Measurements from ENCODE around the gene SCAPER. TPM values are rescaled to one million over a fixed set of nuclear protein-coding genes. Genes with fewer than 3 reads are reported as not detected.

Gene SCAPER
- total and polyA plus RNA-seq, 2 experiments from 2014 or later, result 27.0 to 35.7 TPM

DNA sequence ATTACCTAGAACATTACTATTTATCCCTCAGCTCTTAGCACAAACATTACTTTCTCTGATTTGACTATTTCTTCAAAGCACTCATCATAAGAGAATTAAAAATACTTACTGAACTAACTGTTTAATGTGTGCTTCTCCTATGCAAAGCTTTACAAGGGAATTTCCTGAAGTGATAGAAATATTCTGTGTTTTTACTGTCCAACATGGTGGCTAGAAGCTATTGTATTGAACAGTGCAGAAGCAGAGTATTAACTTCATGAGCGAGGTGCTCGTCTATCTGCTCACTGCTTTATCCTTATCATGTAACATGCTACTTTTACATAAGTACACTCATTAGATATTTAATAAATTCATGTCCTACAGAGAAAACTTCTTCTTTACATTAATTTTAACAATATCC is 329.5 kb downstream of the SCAPER start:
- H3K27ac ChIP-seq, result no peak overlapping the region
- no peaks in the 10 kb centered on the region for H3K9me3 ChIP-seq (ENCODE audit: low read depth)
- TF ChIP-seq, protein P1, sequence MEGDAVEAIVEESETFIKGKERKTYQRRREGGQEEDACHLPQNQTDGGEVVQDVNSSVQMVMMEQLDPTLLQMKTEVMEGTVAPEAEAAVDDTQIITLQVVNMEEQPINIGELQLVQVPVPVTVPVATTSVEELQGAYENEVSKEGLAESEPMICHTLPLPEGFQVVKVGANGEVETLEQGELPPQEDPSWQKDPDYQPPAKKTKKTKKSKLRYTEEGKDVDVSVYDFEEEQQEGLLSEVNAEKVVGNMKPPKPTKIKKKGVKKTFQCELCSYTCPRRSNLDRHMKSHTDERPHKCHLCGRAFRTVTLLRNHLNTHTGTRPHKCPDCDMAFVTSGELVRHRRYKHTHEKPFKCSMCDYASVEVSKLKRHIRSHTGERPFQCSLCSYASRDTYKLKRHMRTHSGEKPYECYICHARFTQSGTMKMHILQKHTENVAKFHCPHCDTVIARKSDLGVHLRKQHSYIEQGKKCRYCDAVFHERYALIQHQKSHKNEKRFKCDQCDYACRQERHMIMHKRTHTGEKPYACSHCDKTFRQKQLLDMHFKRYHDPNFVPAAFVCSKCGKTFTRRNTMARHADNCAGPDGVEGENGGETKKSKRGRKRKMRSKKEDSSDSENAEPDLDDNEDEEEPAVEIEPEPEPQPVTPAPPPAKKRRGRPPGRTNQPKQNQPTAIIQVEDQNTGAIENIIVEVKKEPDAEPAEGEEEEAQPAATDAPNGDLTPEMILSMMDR (IDR thresholded peaks at IDR 0.05; ENCODE audit: low read depth, low read length), result no peak
- H3K4me1 ChIP-seq (ENCODE audit: low read depth), result no peaks in the 10 kb centered on the region
- DNase-seq (ENCODE audit: low read depth in 1 of 2, low spot score in 1 of 2), result no peak
- H3K36me3 ChIP-seq, result no peaks in the 10 kb centered on the region
- H3K4me3 ChIP-seq, result no peak overlapping the region
- no peaks in the 10 kb centered on the region for H3K27me3 ChIP-seq

DNA sequence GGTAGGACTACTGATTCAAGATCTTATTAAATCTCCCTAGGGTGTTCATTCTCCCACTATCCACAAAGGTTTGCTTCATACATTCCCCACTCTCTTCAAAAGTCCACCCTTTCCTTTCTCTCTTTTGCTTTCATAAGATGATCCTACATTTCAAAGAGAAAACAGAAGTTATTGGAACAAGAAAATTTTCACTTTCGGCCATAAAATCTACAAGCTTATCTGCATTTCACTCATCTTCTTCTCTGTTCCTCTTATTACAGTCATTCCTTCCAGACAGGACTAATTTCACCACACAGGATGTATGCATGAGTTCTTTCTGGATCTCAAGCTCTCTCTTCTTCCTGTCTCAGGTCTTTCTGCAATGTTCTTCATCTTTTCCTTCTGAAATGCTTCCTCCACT is 329.9 kb downstream of the SCAPER start:
- H3K27ac ChIP-seq, result no peak overlapping the region
- TF ChIP-seq, protein P1 (IDR thresholded peaks at IDR 0.05; ENCODE audit: low read depth, low read length), result no peak
- no peak overlapping the region for H3K4me3 ChIP-seq
- H3K4me1 ChIP-seq (ENCODE audit: low read depth), result no peaks in the 10 kb centered on the region
- no peaks in the 10 kb centered on the region for H3K36me3 ChIP-seq
- no peaks in the 10 kb centered on the region for H3K9me3 ChIP-seq (ENCODE audit: low read depth)
- DNase-seq (ENCODE audit: low read depth in 1 of 2, low spot score in 1 of 2), result no peak
- no peaks in the 10 kb centered on the region for H3K27me3 ChIP-seq

DNA sequence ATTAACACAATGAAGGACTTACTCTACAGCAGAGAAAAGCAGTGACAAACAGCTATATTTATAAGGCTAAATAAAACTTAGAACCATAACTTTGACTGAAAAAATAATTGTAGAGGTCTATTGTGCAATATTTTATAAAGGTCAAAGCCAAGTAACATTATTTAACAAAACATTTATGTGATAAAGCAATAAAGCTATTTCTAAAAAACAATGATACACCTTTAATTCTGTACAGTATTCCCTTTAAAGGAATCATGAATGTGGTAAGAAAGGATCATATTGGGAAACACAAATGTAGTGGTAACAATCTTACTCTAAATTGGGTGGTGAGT is 332.2 kb downstream of the SCAPER start:
- TF ChIP-seq, protein P1 (IDR thresholded peaks at IDR 0.05; ENCODE audit: low read depth, low read length), result no peak
- H3K36me3 ChIP-seq, result no peaks in the 10 kb centered on the region
- no peaks in the 10 kb centered on the region for H3K27me3 ChIP-seq
- H3K4me1 ChIP-seq (ENCODE audit: low read depth), result no peaks in the 10 kb centered on the region
- DNase-seq (ENCODE audit: low read depth in 1 of 2, low spot score in 1 of 2), result no peak
- H3K4me3 ChIP-seq, result no peak overlapping the region
- no peaks in the 10 kb centered on the region for H3K9me3 ChIP-seq (ENCODE audit: low read depth)
- no peak overlapping the region for H3K27ac ChIP-seq

DNA sequence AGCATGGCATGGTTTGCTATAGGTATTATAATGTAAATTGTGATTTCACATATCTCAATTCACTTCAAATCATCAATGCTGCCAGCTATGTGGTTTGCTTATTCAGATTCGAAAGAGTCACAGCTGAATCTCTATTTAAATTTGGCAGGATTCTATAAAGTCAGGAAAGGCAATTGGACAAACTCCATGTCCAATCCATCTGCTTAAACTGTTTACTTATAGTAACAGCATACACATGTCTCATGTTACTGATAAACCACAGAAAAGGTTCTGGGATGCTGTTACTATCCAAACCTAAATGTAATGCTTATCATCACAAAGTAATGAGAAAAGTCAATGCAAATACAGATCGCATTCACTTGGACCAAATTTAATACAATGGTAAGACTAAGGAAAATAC is 338.9 kb downstream of the SCAPER start:
- Histone ChIP-seq H3K4me3 (no peak overlapping the region), H3K27me3 (no peaks in the 10 kb centered on the region), H3K4me1 (ENCODE audit: low read depth) (no peaks in the 10 kb centered on the region), H3K36me3 (no peaks in the 10 kb centered on the region), H3K9me3 (ENCODE audit: low read depth) (no peaks in the 10 kb centered on the region), H3K27ac (no peak overlapping the region)
- TF ChIP-seq, protein P1 (IDR thresholded peaks at IDR 0.05; ENCODE audit: low read depth, low read length), result no peak
- DNase-seq (ENCODE audit: low read depth in 1 of 2, low spot score in 1 of 2), result no peak

DNA sequence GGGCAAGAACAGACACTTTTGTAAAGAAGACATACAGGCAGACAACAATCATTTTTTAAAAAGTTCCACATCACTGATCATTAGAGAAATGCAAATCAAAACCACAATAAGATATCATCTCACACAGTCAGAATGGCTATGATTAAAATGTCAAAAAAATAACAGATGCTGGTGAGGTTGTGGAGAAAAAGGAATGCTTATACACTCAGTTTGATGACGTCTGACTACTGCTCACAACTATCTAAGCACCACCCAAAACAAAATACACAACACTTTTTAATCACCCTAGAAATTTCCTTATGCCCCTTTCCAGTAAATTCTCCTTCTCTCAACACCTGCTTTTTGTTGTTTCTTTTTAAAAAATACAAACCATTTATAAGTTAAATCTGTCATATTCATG is 339.8 kb downstream of the SCAPER start:
- Histone ChIP-seq H3K4me3 (no peak overlapping the region), H3K9me3 (ENCODE audit: low read depth) (no peaks in the 10 kb centered on the region), H3K4me1 (ENCODE audit: low read depth) (no peaks in the 10 kb centered on the region), H3K27ac (no peak overlapping the region), H3K36me3 (no peaks in the 10 kb centered on the region), H3K27me3 (no peaks in the 10 kb centered on the region)
- TF ChIP-seq, protein P1 (IDR thresholded peaks at IDR 0.05; ENCODE audit: low read depth, low read length), result no peak
- no peak for DNase-seq (ENCODE audit: low read depth in 1 of 2, low spot score in 1 of 2)

DNA sequence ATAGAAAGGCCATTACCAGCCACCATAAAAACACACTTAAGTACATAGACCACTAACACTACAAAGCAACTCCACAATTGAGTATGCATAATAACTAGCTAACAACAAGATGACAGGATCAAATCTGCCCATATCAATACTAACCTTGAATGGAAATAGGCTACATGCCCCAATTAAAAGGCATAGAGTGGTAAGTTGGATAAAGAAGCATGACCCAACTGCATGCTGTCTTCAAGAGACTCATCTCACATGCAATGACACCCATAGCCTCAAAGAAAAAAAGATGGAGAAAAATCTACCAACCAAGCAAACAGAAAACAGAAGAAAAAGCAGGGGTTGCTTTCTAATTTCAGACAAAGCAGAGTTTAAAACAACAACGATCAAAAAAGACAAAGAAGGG is 349.9 kb downstream of the SCAPER start:
- TF ChIP-seq, protein P1 (IDR thresholded peaks at IDR 0.05; ENCODE audit: low read depth, low read length), result no peak
- Histone ChIP-seq H3K4me3 (no peak overlapping the region), H3K9me3 (ENCODE audit: low read depth) (no peaks in the 10 kb centered on the region), H3K27me3 (no peaks in the 10 kb centered on the region), H3K4me1 (ENCODE audit: low read depth) (no peaks in the 10 kb centered on the region), H3K27ac (no peak overlapping the region), H3K36me3 (no peaks in the 10 kb centered on the region)
- no peak for DNase-seq (ENCODE audit: low read depth in 1 of 2, low spot score in 1 of 2)
